ENCODE measurements around the gene PTPRU.
A peak's percentile ranks its signal among the peaks of the same experiment; 100 is the strongest.

Gene PTPRU

DNA sequence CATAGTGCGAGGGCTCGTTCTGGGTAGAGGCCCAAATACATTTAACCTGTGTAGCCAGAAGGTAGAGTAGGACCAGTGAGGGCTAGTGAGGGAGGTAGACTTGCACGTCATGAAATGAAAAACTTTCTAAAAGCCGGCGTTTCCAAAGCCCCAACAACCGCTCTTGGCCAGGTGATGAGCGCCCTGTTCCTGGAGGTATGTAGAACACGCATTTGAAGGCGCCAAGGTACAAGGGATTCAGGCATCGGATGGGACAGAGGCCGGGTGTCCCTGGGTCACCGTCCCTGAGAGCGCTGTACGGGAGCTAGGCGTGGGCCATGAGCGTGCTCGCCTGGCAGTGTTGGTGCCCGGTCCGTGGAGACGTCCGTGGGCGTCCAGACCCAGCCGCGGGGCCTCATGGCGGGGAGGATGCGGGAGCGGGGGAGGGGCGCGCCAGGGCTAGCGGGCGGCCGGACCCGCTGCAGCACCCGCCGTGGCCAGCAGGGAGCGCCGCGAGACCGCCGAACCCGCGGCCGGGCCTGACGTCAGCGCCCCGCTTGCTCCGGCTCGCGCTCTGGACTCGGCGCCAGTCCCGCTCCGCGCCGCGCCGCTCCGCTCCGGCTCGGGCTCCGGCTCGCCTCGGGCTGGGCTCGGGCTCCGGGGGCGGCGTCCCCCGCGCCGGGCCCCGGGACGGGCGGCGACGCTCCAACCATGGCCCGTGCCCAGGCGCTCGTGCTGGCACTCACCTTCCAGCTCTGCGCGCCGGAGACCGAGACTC, at the start of gene PTPRU:
PTPRU (plus strand) TSS at position 568 of the 757 bp plus-strand sequence; CDS start at position 691, 123 bp downstream.
- peak; percentile 73 to 76 for DNase-seq (ENCODE audit: low read depth in 2 of 2)

DNA sequence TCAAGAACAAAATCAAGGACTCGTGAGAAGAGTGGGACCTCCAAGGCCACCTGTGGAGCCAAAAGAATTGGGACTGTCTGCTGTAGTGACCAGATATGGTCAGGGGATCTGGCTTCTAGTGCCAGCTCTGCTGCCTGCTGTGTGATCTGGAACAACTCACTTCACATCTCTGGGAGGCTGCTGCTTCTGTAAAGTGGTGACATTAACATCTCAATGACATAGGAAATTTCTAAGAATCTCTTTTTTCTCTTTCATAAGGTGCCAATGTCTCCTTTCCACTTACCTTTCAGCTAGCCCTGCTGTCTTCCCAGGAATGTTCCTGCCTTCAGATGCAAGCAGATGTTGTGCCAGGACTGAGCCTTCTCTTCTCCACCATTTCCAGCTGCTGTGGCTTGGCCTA, 49.6 kb upstream of the PTPRU start:
- no peak for DNase-seq (ENCODE audit: low read depth in 2 of 2)

DNA sequence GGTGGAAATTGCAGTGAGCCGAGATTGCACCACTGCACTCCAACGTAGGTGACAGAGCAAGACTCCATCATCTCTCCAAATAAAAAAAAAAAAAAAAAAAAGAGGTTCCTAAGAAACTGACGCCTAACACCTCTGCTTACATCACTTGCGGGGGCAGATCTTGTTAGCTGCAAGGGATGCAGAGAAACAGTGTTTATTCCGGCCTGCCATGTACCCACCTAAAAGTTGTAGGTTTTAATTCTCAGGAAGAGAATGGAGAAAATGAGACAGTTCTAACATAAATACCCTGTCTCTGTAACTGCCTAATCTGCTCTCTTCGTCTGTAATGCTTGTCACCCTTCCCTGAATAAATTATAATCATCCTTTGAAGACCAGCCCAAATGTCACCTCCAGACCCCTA, 45.6 kb upstream of the PTPRU start:
- DNase-seq (ENCODE audit: low read depth in 2 of 2), result no peak

DNA sequence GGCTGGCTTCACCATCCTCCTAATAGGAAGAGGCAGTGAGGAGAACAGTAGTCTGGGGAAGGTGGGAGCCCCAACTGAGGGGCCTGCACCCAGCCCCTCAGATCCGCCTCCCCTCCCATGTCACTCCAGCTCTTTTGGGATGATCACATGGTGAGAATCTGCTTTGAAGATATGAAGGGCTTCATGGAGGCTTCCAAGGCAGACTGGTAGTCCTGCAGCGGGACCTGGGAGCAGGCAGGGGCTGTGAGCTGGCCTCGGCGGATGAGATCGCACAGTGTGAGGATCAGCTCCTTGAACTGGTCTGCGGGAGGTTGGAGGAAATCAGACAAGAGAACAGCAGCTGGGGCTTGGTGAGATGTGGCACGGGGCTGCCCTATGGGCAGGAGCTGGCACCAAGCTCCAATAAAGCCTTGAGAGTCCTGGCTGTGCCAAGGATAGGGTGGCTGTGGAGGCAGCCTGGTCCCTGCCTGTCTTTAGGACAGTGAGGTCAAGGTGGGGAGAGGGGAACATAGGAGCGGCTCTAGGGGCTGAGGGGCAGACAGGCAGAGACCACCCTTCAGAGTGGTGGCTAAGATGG, 42.4 kb upstream of the PTPRU start:
- no peak for DNase-seq (ENCODE audit: low read depth in 2 of 2)

DNA sequence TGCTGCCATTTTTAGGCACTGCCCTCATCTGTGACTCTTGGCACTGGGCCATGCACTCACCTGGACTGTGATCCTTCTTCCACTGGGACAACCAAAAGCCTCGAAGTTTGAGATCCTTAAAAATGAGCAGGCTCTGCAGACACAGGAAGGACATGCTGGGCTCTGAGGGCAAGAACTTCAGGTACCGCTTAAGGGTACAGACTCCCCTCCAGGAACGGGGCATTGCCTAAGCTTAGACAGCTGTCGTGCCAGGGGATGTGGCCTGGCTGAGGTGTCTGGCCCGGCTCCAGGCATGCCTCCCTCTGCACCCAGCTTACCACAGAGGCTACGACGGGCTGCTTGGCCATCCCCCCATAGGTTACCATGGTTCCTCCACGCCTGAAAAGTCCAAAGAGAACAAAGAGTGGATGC, 40.4 kb upstream of the PTPRU start:
- no peak for DNase-seq (ENCODE audit: low read depth in 2 of 2)

DNA sequence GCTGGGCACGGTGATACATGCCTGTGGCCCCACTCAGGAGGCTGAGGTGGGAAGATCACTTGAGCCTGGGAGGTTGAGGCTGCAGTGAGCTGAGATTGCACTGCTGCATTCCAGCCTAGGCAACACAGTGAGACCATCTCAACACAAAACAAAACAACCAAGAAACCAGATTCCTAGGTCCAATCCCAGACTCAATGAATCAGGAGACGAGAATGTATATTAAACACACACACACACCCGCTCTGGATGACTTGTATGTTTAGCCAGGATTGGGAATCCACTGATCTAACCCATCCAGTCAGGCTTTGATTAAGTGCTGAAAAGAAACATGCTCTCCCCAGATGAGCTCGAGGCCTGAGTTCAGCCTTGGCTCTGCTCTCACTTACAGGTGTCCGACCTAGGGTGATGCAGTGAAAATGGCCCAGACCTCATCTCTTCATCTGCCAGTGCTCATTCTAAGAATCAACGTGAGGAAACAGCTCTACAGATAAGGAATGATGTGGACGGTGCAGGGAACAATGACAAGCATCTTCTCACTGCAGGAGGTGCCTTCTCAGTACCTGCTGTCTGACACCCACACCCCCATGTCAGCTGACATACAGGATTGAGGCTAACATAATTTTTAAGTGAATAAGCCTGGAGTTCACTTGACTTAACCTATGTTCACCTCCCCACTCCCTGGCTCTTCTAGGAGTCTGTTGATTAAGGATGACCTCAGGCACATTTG, 39.3 kb upstream of the PTPRU start:
- DNase-seq (ENCODE audit: low read depth in 2 of 2), result no peak

DNA sequence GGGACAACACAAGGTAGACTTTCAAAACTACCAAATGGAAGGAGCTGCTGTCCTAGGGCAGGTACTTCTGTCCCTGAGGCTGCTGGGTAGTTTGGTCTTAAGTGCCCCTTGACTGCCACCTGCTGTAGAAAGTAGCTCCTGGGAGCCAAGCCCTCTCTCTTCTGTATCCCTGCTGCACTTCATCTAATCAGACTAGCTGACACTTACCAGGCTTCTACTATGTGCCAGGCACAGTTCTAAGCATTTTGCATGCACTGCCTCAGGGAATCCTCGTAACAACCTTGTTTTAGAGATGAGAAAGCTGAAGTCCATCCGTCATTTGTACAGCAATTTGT, 38.8 kb upstream of the PTPRU start:
- peak in 1 of 2 donors; percentile 11 for DNase-seq (ENCODE audit: low read depth in 2 of 2)

DNA sequence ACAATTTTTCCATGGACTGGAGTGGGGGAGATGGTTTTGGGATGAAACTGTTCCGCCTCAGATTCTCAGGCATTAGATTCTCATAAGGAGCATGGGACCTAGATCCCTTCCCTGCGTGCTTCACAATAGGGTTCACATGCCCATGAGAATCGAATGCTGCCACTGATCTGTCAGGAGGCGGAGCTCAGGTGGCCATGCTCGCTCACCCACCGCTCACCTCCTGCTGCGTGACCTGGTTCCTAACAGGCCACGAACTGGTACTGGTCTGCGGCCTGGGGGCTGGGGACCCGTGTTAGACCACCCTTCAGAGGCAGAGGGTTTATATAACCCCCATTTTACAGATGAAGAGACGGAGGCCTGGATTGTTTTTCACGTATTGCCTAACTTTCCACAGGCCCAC, 38.3 kb upstream of the PTPRU start:
- no peak for DNase-seq (ENCODE audit: low read depth in 2 of 2)

DNA sequence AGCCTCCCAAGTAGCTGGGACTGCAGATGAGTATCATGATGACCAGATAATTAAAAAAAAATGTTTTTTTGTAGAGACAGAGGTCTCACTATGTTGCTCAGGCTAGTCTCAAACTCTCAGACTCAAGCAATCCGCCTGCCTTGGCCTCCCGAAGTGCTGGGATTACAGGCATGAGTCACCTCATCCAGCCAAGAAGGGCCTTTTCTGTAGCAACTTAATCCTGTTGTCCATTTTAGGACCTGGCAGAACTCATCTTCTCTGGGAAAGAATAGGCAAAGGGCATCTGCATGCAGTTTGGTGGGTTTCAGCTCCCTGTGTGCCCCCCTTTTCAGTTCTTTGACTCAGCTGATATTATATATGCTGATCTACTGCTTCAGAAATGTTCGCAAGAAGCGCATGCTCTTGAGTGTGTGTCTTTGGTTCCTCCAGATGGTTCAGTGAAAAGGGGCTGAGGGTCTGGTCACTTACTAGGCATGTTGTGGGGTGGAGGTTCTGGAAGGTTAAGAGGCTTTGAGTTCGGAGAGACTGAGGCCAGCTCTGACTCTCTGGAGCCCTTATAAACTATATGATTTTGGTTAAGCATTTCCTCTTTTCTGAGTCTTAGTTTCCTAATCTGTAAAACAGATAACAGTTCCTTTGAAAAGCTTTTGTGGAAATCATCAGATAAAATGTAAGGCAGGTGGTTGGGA, 35.3 kb upstream of the PTPRU start:
- no peak for DNase-seq (ENCODE audit: low read depth in 2 of 2)

DNA sequence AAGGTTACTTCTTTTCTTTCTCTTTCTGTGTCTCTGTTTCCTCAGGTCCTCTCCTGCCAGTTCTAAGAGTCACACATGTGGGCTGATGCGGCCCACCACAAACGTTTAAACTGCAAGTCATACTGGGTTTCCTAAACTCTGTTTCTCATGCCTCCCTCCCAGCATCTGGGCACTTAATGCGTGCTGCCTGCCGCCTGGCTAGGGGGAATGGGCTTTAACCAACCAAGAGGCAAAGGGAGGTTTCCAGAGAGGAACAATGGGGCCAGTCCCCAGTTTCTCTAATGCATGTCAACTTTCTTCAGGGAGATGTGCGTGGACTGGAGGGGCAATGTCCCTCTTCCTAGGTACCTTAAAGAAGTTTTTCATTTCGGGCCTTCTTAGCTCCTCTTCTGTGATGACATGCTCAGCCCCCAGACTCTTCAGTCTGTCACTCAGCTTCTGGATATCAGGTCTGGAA, 34.7 kb upstream of the PTPRU start:
- DNase-seq (ENCODE audit: low read depth in 2 of 2), result no peak

DNA sequence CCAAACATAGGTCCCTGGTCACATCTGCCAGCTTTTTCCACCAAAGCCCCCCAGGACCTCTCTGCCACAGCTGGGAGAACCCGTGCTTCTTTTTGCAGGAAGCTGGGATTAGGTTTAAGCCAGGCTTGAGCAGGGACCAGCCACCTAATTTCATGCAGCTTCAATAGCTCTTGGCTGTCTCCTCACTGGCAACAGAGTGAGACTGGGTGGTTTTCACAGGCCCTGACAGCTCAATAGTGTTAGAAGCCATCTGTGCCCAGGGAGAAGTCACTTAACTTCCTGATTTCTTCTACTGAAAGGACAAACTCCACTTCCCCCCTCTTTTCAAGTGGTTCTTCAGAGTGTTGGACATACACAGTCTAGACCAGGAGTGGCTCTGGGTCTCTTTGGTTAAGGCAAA, 34.3 kb upstream of the PTPRU start:
- DNase-seq (ENCODE audit: low read depth in 2 of 2), result no peak

DNA sequence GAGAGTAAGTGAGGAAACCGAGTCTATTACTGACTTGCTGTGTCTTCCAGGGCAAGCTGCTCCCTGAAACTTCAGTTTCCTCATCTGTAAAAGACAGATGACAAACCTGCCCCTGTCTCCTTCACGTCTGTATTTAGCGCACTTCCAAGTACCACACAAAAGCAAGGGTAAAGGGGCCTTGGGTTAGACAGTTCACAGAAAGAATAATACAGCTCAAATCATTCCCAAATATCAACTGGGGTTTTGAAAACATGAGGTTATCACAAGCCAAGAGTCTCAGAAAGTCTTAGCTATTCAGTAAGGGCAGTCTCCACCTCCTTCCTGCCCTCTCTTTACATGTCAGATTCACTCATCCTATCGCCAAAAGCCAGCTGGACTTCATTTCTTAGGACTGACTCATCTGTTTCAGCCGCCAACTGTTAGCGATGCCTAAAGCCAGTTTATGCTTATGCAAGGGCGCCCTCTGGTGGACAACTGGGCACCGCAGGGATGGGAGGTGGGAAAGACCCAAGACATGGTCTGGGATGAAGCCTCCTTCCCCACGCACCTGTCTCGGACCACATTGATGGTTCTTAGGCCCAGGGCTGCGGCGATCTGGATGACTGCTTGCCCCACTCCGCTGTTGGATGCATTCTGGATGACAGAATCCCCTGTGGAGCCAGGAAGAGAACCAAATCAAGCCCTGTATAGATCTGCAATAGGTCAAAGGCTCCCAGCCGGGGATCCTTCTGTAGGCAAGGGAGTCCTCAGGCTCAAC, 33.6 kb upstream of the PTPRU start:
- peak; percentile 86 to 96 for DNase-seq (ENCODE audit: low read depth in 2 of 2)

DNA sequence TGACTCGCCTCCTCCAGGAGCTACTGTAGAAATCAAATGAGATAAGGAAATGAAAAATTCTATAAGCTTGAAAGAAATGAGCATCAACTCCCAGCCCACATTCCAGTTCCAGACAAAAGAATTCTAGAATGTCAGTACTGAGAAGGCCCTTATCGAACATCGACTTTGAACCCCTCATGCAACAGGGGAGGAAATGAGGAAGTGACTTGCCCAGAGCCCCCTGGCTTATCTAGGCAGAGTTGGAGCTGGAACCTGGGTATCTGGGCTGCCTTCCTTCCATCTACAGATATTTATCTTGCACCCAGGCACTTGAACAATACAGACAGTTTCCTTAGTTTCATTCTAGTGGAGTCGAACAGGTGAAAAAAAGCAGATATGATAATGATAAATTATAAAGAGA, 27.9 kb upstream of the PTPRU start:
- DNase-seq (ENCODE audit: low read depth in 2 of 2), result no peak

DNA sequence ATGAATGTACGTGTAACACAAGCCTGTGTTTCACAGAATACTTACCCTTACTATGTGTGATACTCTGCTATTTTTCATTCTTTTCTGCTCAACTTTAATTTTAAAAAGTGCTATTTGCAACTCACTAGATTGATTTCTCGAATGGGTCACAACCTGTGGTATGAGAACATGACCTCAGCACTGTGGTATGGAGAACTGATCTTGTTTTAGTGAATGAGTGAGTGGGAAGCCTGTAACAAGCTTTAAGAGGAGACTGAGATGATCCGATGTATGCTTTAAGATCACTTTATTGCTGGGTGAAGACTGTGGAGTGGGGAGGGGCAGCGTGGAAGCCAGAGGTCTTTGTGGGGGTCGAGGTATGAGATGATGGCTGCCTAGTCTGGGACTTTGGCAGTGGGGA, 27.1 kb upstream of the PTPRU start:
- DNase-seq (ENCODE audit: low read depth in 2 of 2), result no peak

DNA sequence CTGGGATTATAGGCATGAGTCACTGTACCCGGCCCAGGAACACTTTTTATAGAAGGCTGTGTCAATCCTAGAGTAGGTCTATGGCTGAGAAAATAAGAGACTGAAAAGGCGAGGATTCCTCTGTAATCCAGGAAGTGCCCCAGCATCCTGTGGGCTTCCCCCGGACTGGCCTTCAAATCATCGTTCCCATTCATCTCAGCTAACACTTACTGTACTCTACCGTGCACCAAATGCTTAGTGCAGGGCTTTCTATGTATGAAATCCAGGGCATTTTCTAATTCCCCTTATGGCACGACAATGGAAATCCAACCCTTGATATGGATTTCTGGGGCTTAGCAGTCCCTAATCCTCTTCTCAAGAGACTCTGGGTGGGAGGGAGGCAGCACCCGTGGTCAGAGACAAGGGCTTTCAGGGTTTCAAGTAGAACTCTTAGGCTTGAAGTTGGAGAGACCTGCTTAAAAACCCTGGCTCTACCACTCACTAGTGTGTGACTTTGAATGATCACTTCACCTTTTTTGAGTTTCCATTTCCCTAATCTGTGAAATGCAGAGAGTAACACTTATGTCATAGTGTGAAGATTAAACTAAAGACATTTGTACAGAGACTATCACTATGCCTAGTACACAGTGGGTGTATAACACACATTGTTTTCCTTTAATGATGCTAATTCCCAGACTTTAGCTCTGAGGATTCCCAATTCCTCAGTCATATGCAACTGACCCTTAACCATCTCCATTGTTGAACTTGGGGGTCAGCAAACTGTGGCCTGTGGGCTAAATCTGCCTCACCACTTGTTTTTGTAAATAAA, 25.8 kb upstream of the PTPRU start:
- no peak for DNase-seq (ENCODE audit: low read depth in 2 of 2)

DNA sequence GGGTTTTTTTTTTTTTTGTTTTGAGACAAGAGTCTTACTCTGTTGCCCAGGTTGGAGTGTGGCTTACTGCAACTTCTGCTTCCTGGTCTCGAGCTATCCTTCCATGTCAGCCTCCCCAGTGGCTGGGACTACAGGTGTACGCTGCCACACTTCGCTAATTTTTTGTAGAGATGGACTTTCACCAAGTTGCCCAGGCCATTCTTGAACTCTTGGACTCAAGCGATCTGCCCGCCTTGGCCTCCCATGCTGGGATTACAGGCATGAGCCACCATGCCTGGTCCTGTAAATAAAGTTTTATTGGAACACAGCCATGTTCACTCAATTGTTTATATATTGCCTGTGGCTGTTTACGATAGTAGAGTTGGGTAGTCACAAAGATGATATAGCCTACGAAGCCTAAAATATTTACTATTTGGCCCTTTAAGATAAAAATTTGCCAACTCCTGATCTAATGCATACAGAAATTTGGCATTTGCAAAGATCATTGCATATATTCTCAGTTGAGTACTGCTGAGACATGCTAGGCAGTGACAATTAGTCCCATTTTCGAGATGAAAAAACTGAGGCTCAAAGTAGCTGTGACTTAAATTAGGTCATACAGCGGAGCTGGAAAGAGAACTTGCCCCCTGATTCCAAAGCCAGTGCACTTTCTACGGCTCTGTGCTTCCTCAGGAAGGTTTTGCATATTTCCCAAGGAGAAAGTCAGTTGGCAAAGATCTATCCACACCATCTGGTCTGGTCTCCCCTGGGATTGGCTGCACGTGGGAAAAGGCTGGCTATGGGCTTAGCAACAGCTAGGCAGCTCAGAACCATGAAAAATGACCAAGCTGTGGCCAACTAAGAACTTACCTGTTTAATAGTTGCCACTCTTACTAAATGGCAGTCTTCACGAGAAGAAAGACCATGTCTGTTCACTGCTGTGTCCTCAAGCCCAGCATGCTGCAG, 25.0 kb upstream of the PTPRU start:
- no peak for DNase-seq (ENCODE audit: low read depth in 2 of 2)

DNA sequence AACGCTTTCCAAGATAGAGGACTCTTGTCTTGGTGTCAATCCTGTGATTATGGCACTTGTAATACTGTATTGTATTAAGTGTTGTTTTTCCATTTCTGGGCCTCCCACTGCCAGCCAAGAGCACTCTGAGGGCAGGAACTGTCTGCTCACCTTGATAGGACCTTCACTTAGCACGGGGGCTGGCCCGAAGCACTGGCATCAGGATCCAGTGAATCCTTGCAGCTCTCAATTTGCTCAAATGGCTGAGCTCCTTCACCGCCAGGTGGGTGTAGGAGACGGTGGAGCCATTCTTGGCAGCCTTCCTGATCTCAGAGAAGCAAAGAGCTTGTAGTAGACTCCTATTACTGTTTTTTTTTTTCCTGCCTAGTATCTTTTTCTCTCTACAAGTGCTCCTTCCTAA, 23.3 kb upstream of the PTPRU start:
- DNase-seq (ENCODE audit: low read depth in 2 of 2), result no peak

DNA sequence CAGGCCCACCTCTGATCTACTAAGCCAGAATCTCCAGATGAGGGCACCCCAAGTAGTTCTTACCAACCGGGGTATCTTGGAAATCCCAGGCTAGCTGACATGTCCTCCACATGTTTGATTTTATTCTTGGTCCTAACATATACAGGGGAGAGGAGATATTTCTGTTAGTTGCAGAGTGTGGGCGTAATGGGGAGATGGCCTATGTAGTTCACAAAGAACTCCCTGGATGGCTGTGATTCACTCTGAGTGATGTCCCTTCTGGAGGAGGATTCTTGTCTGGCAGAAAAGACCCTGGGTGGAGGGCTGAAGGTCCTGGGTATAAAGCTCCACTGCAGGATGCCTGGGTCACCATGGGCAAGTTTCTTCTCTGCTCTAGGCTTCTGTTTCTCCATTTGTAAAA, 18.7 kb upstream of the PTPRU start:
- no peak for DNase-seq (ENCODE audit: low read depth in 2 of 2)

DNA sequence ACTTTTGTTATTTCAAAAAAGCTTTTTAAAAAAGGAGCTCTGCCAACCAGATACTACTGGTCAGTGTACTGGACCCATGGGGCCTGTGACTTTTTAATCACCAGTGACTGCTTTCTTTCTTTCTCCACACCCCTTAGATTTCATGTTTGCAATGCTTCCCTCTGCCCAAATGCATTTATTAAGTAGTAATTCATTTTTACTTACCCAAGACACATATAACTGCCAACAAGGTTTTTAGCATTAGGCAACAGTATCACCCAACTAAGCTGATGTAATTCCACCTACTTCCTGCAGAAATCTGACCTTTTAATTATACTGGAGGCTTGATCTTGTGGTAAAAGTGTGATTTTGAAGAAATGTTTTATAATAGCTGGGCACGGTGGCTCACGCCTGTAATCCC, 18.1 kb upstream of the PTPRU start:
- DNase-seq (ENCODE audit: low read depth in 2 of 2), result no peak

DNA sequence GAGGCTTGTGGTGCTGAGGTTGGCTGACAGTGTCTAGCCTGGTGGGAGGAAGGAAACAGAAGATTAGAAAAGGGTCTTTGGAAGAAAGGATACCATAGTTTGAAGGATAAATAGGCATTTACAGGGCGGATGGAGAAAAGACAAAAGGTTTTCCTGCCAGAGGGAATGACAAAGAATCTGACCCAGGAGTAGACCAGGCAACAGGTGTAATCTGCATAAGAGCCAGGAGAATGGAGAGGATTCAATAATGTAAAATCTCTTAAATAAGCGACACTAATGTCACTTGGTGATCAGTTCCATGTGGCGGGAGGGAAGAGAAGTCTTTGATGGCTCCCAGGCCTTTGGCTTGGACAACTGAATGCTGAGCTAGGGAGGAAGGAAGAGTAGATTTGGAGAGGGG, 15.0 kb upstream of the PTPRU start:
- no peak for DNase-seq (ENCODE audit: low read depth in 2 of 2)
